Lower lobe of right lung (tissue), 2 donors: ENCODE results near the gene SNAI1. TPM values are rescaled to one million over a fixed set of nuclear protein-coding genes. Genes with fewer than 3 reads are reported as not detected.
"Not testable (repeated sequence)": the region's sequence is repeated elsewhere in the genome, so short reads cannot be mapped to it uniquely, and the experiment has no call there.

ENCODE experiments used
- ATAC-seq, 2 donors: fragments of 200-7000 bp; cut with Tn5 transposase; one replicate each; pipeline ENCODE4 v1.9.1; 2020 to 2022; ENCODE audit warnings: mild to moderate bottlenecking in 2 of 2, moderate library complexity in 2 of 2
- DNase-seq: peaks from one replicate; pipeline ENCODE4 v3.0.0-alpha.2; 2020
- H3K27ac ChIP-seq: fragments of 200-600 bp; one replicate; pipeline ENCODE4 v1.8.0; 2022
- H3K27me3 ChIP-seq: fragments of 200-600 bp; one replicate; pipeline ENCODE4 v1.8.0; 2022; ENCODE audit warnings: low read depth
- H3K36me3 ChIP-seq: fragments of 200-600 bp; one replicate; pipeline ENCODE4 v1.8.0; 2022; ENCODE audit warnings: mild to moderate bottlenecking
- H3K4me1 ChIP-seq: fragments of 200-600 bp; one replicate; pipeline ENCODE4 v1.8.0; 2022
- H3K4me3 ChIP-seq: fragments of 200-600 bp; one replicate; pipeline ENCODE4 v1.8.0; 2022; ENCODE audit warnings: mild to moderate bottlenecking
- H3K9me3 ChIP-seq: fragments of 200-600 bp; one replicate; pipeline ENCODE4 v1.8.0; 2022
- intact Hi-C: fragments of 100-400 bp; cut with DNase I; formaldehyde crosslinking; loops from one replicate; pipeline ENCODE4 v1.11.0; 2022
- total RNA-seq: library from RNA; stranded (reverse); fragmentation: NEBNext Ultra II Directional; extraction: Animal tissue kit (Norgen Biotek cat#: 25700); gene quantifications from one replicate; pipeline ENCODE4 v1.2.1, GENCODE V29; 2021
- TF ChIP-seq, protein P1 (sequence below): fragments of 200-600 bp; IDR thresholded peaks from one replicate; pipeline ENCODE4 v1.8.0; 2022; ENCODE audit warnings: antibody characterized with exemption, mild to moderate bottlenecking
- donor health status: DM: no; HTN: yes; CAD: no; lungs with severe emphysema.

SNAI1 gene
- total RNA-seq, 1 donor from 2014 or later: 1.9 TPM

DNA sequence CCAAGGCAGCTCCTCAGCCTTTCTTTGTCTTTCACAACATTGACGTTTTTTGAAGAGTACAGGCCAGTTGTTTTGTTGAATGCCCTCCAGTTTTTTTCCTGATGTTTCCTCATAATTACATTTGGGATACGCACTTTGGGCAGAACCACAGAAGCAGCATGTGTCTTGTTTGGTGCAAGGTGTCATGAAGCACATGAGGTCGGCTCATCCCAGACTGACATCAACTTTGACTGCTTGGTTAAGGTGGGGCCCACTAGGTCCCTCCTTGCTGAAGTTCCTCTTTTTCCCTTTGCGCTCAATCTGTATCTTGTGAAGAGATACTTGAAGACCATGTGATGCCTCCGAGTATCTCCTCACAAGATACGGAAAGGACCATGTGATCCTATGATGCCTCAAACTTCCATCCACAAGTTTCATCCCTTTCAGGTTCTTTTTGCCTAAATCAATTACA, 10.5 kb downstream of the SNAI1 start:
- no peaks in the 10 kb centered on the region for H3K36me3 ChIP-seq
- H3K27me3 ChIP-seq: no peaks in the 10 kb centered on the region
- H3K9me3 ChIP-seq: no peaks in the 10 kb centered on the region
- ATAC-seq (no peak), DNase-seq (no peak)
- intact Hi-C loops: no loop called here
- TF ChIP-seq, protein P1, sequence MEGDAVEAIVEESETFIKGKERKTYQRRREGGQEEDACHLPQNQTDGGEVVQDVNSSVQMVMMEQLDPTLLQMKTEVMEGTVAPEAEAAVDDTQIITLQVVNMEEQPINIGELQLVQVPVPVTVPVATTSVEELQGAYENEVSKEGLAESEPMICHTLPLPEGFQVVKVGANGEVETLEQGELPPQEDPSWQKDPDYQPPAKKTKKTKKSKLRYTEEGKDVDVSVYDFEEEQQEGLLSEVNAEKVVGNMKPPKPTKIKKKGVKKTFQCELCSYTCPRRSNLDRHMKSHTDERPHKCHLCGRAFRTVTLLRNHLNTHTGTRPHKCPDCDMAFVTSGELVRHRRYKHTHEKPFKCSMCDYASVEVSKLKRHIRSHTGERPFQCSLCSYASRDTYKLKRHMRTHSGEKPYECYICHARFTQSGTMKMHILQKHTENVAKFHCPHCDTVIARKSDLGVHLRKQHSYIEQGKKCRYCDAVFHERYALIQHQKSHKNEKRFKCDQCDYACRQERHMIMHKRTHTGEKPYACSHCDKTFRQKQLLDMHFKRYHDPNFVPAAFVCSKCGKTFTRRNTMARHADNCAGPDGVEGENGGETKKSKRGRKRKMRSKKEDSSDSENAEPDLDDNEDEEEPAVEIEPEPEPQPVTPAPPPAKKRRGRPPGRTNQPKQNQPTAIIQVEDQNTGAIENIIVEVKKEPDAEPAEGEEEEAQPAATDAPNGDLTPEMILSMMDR: no peak
- no peak overlapping the region for H3K27ac ChIP-seq
- H3K4me1 ChIP-seq: peaks cover 22% of the 10 kb centered on the region
- H3K4me3 ChIP-seq: no peak overlapping the region

DNA sequence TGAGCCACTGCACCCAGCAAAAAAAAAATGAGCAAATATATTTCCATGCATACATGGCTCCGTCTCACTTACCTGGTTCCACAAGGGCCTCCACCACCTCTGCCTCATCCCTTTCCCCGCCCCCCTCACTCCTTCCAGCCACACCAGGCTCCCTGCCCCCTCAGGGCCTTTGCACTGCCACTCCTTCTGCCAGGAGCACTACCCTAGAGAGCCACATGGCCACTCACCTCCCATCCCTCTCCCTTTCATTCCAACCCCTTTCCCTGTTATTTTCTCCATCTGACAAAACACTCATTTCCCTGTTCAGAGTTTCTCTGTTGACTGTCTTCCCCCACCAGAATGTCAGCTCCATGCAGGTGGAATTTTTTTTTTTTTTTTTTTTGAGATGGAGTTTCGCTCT, 12.8 kb downstream of the SNAI1 start:
- Histone ChIP-seq H3K27ac (no peak overlapping the region), H3K4me1 (peaks cover under 1% of the 10 kb centered on the region), H3K27me3 (no peaks in the 10 kb centered on the region), H3K4me3 (no peak overlapping the region), H3K36me3 (no peaks in the 10 kb centered on the region), H3K9me3 (no peaks in the 10 kb centered on the region)
- intact Hi-C loops: no loop called here
- TF ChIP-seq, protein P1: no peak
- no peak for DNase-seq
- ATAC-seq: no peak

DNA sequence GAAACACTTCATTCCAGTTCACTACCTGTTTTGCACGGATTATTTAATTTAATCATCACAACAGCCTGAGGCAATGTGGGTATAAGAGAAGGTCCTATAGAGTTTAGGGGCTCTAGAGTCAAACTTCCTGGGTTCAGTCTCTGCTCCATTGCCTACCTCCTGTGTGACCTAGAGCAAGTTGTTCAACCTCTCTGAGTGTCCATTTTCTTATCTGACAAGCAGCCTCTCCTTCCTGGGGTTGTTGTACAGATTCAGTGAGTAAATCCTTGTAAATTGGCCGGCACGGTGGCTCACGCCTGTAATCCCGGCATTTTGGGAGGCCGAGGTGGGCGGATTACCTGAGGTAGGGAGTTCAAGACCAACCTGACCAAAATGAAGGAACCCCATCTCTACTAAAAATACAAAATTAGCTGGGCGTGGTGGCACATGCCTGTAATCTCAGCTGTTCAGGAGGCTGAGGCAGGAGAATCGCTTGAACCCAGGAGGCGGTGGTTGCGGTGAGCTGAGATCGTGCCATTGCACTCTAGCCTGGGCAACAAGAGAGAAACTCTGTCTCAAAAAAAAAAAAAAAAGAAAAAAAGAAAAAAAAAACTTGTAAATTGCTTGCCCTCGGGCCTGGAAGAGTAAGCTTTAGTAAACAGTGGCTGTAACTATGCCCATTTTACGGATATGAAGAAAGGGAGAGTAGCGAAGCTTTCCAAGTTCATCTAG, 15.9 kb downstream of the SNAI1 start:
- H3K9me3 ChIP-seq, ATAC-seq, H3K27me3 ChIP-seq, H3K4me1 ChIP-seq, H3K36me3 ChIP-seq, DNase-seq, H3K4me3 ChIP-seq, H3K27ac ChIP-seq, intact Hi-C loops: not testable (repeated sequence)

DNA sequence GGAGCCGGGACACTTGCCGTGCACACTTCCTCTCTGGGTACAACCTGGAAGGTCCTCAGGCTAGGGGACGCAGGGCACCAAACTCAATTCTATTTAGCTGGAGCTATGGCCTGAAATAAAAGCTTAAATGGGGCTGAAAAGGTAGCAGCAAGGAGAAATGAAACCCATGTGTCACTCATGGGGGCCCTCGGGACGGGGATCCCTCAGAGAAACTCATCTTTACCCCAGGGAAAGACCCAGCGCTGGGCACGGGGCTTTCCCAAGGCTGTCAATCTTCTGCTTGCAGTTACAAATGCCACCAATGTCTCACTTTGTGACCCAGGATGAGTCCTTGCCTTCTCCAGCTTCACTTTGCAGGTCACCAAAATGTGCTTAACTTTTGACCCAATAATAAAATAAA, 16.5 kb downstream of the SNAI1 start:
- Histone ChIP-seq H3K27me3 (no peaks in the 10 kb centered on the region), H3K4me3 (no peak overlapping the region), H3K4me1 (peaks cover 8% of the 10 kb centered on the region), H3K9me3 (no peaks in the 10 kb centered on the region), H3K36me3 (no peaks in the 10 kb centered on the region), H3K27ac (no peak overlapping the region)
- TF ChIP-seq, protein P1: no peak
- ATAC-seq: no peak
- intact Hi-C loops: no loop called here
- no peak for DNase-seq

DNA sequence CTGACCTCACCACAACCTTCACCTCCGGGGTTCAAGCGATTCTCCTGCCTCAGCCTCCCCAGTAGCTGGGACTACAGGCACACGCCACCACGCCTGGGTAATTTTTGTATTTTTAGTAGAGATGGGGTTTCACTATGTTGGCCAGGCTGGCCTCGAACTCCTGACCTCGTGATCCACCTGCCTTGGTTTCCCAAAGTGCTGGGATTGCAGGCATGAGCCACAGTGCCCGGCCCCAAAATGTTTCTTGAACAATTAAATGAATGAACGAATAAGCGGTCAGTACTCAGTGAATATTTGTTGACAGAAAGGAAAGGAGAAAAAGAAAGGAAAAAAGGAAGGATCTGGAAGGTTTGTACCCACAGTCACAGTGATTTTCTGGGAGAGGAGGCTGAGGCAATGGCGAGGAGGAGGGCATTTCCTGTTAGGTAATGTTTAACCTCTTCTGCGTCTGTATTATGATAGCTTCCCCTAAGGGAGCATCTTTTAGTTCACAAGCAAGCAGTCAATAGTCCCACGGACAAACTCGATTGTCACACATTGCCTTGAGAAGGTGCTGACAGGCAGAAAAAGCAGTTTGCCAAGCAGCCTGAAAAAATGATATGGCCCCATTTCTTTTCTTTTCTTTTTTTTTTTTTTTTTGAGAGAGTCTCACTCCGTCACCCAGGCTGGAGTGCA, 17.9 kb downstream of the SNAI1 start:
- H3K4me1 ChIP-seq, DNase-seq, intact Hi-C loops, H3K27ac ChIP-seq, H3K27me3 ChIP-seq, ATAC-seq, H3K36me3 ChIP-seq, H3K4me3 ChIP-seq, H3K9me3 ChIP-seq: not testable (repeated sequence)

DNA sequence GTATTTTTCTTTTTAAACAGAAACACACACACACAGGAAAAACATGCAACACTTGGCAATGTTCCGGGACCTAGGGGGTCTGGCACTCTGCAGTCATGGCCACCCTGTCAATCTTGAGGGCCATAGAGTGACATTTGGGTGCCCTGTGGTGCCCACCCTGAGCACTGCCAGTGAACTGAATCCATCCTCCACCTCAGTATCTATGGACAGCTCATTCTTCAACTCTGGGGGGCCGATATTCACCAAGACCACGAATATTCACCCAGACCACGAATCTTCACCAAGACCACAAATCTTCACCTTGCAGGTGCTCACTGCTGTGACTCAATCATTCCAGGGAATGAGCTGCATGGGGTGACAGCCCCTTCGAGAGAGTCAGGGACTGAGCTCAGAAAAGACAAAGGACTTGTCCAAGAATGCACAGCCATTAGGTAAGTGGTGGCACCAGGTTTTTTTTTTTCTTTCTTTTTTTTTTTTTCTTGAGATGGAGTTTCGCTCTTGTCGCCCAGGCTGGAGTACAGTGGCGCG, 19.1 kb downstream of the SNAI1 start:
- Histone ChIP-seq H3K27ac (no peak overlapping the region), H3K9me3 (no peaks in the 10 kb centered on the region), H3K36me3 (no peaks in the 10 kb centered on the region), H3K27me3 (no peaks in the 10 kb centered on the region), H3K4me3 (no peak overlapping the region), H3K4me1 (peaks cover 8% of the 10 kb centered on the region)
- TF ChIP-seq, protein P1: no peak
- ATAC-seq: no peak
- intact Hi-C loops: no loop called here
- no peak for DNase-seq
